Testis (tissue), 3 donors: Measurements from ENCODE around the gene AFG1L. TPM values are rescaled to one million over a fixed set of nuclear protein-coding genes. Genes with fewer than 3 reads are reported as not detected.
"Not testable (repeated sequence)": the region's sequence is repeated elsewhere in the genome, so short reads cannot be mapped to it uniquely, and the experiment has no call there.

ENCODE experiments used
- DNase-seq: peaks from one replicate; pipeline ENCODE4 v3.0.0-alpha.2; 2019
- H3K27ac ChIP-seq, 2 donors: fragments of 200-600 bp; sonication (generic); one replicate each; pipeline ENCODE4 v1.5.1; 2019
- H3K27me3 ChIP-seq: fragments of 200-600 bp; sonication (generic); one replicate; pipeline ENCODE4 v1.5.1; 2019
- H3K36me3 ChIP-seq: fragments of 200-600 bp; sonication (generic); one replicate; pipeline ENCODE4 v1.5.1; 2017; ENCODE audit warnings: low read depth; ENCODE audit errors: missing control alignments
- H3K4me1 ChIP-seq: fragments of 200-600 bp; sonication (generic); one replicate; pipeline ENCODE4 v1.5.1; 2019
- H3K4me3 ChIP-seq, 2 donors: fragments of 200-600 bp; sonication (generic); one replicate each; pipeline ENCODE4 v1.5.1; 2017 to 2019
- H3K9me3 ChIP-seq: fragments of 200-600 bp; sonication (generic); one replicate; pipeline ENCODE4 v1.5.1; 2017
- POLR2A ChIP-seq: fragments of 450-650 bp; IDR thresholded peaks from one replicate; pipeline ENCODE4 v1.6.1; 2017; ENCODE audit warnings: antibody characterized with exemption, mild to moderate bottlenecking, moderate library complexity
- WGBS, 2 donors: methylation state at CpG; one replicate each; pipeline ENCODE4 v1.1.5; 2018; 5-methylcytosine and 5-hydroxymethylcytosine counted together
- intact Hi-C: fragments of 100-400 bp; cut with DNase I; formaldehyde crosslinking; loops from one replicate; pipeline ENCODE4 v1.15.1; 2023; ENCODE audit warnings: low total_unique reads
- polyA plus RNA-seq: library from polyadenylated mRNA; stranded (reverse); fragments of 350-450 nt; fragmentation: Illumina TruSeq; extraction: RNeasy Lipid Tissue Mini Kit (QIAGEN cat#74804); gene quantifications from one replicate; pipeline ENCODE4 v1.2.3, GENCODE V29; 2014; ENCODE audit warnings: low read depth, low replicate concordance; ENCODE audit not compliant: insufficient read depth
- total RNA-seq, 2 donors: library from RNA; depleted of rRNA; stranded (reverse); fragments of >200 nt; gene quantifications; one replicate each; pipeline ENCODE4 v1.2.3, GENCODE V29; 2016
- TF ChIP-seq, protein P1 (sequence below), 3 experiments: fragments of 450-650 bp in 2 of 3; fragments of 200-600 bp in 1 of 3; sonication (generic) in 1 of 3; IDR thresholded peaks; one replicate each; pipeline ENCODE4 v1.5.1; 2016 to 2019; ENCODE audit warnings: antibody characterized with exemption in 3 of 3, mild to moderate bottlenecking in 2 of 3, moderate library complexity in 1 of 3

Gene AFG1L
- total and polyA plus RNA-seq, 3 donors from 2014 or later, result 9.2 to 43.0 (median 11.7) TPM

DNA sequence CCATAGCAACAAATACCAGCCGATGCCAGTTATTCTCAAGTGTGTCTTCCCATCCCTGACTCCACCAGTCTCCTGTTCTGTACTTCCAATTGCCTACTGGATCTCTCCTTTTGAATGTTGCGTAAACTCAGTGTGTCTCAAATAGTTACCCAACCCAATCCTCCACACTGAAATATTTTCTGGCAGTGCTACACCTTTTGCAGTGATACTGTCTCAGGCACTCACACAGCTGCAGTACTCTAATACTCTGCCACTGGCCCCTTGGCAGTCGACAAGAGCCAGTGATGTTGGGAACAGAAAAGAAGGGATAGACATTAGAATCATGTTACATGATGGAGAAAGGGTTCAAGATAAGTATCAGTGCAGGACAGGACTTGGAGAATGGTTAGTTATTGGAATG lies 234.0 kb downstream of the AFG1L start:
- intact Hi-C loops, result loop anchor here (5.0 kb wide), 1 partner anchor 417 kb away; no protein-coding TSS in a partner anchor
- Histone ChIP-seq H3K4me3 (no peak overlapping the region), H3K36me3 (no peaks in the 10 kb centered on the region), H3K27ac (no peak overlapping the region), H3K9me3 (no peaks in the 10 kb centered on the region), H3K4me1 (no peaks in the 10 kb centered on the region), H3K27me3 (no peaks in the 10 kb centered on the region)
- TF ChIP-seq, protein P1, sequence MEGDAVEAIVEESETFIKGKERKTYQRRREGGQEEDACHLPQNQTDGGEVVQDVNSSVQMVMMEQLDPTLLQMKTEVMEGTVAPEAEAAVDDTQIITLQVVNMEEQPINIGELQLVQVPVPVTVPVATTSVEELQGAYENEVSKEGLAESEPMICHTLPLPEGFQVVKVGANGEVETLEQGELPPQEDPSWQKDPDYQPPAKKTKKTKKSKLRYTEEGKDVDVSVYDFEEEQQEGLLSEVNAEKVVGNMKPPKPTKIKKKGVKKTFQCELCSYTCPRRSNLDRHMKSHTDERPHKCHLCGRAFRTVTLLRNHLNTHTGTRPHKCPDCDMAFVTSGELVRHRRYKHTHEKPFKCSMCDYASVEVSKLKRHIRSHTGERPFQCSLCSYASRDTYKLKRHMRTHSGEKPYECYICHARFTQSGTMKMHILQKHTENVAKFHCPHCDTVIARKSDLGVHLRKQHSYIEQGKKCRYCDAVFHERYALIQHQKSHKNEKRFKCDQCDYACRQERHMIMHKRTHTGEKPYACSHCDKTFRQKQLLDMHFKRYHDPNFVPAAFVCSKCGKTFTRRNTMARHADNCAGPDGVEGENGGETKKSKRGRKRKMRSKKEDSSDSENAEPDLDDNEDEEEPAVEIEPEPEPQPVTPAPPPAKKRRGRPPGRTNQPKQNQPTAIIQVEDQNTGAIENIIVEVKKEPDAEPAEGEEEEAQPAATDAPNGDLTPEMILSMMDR (IDR thresholded peaks at IDR 0.05), result no peak
- TF ChIP-seq POLR2A, result no peak
- WGBS, 2 donors, result 58 to 71% methylated on average over 3 of the region's 3 CpGs
- no peak for DNase-seq

GRCh38 chr6:108531332-108531731 lies 236.5 kb downstream of the AFG1L start:
- intact Hi-C loops, result no loop called here
- H3K36me3 ChIP-seq, result no peaks in the 10 kb centered on the region
- TF ChIP-seq, protein P1 (IDR thresholded peaks at IDR 0.05), result no peak
- TF ChIP-seq POLR2A, result no peak
- H3K27ac ChIP-seq, result no peak overlapping the region
- H3K4me3 ChIP-seq, result no peak overlapping the region
- H3K4me1 ChIP-seq, result no peaks in the 10 kb centered on the region
- DNase-seq, result no peak
- 94 to 95% methylated on average over 1 of the region's 1 CpG for WGBS, 2 donors
- no peaks in the 10 kb centered on the region for H3K9me3 ChIP-seq
- no peaks in the 10 kb centered on the region for H3K27me3 ChIP-seq

- Histone ChIP-seq H3K4me3 (no peak overlapping the region), H3K27me3 (no peaks in the 10 kb centered on the region), H3K4me1 (no peaks in the 10 kb centered on the region), H3K36me3 (no peaks in the 10 kb centered on the region), H3K27ac (no peak overlapping the region), H3K9me3 (no peaks in the 10 kb centered on the region)
- DNase-seq, result no peak
- intact Hi-C loops, result no loop called here
- WGBS, 2 donors, result 89 to 93% methylated on average over 11 of the region's 11 CpGs
- TF ChIP-seq, protein P1 (IDR thresholded peaks at IDR 0.05), result no peak
- TF ChIP-seq POLR2A, result no peak
Observed at GRCh38 chr6:108535114-108535742, 240.4 kb downstream of the AFG1L start.

GRCh38 chr6:108535920-108536535 lies 241.2 kb downstream of the AFG1L start:
- intact Hi-C loops, H3K36me3 ChIP-seq, H3K9me3 ChIP-seq, H3K27me3 ChIP-seq, H3K4me1 ChIP-seq, H3K27ac ChIP-seq, DNase-seq, H3K4me3 ChIP-seq: not testable (repeated sequence)
- WGBS, 2 donors, result 91 to 93% methylated on average over 4 of the region's 4 CpGs

- no peak for TF ChIP-seq POLR2A
- TF ChIP-seq, protein P1 (IDR thresholded peaks at IDR 0.05), result peak; percentile 67 to 94 (median 89)
- Histone ChIP-seq H3K4me1 (no peaks in the 10 kb centered on the region), H3K9me3 (no peaks in the 10 kb centered on the region), H3K4me3 (no peak overlapping the region), H3K36me3 (no peaks in the 10 kb centered on the region), H3K27me3 (no peaks in the 10 kb centered on the region), H3K27ac (no peak overlapping the region)
- whole genome bisulfite sequencing, 2 donors, result 31 to 46% methylated on average over 5 of the region's 5 CpGs
- intact Hi-C loops, result loop anchor here (5.0 kb wide), 4 partner anchors 295 to 530 kb away; no protein-coding TSS in a partner anchor
- DNase-seq, result peak; percentile 84
Observed at GRCh38 chr6:108541843-108542759, 247.2 kb downstream of the AFG1L start.
